Upper lobe of left lung (tissue), 6 donors: ENCODE data around the gene IFT27. TPM values are rescaled to one million over a fixed set of nuclear protein-coding genes. Genes with fewer than 3 reads are reported as not detected.

Experiments
- ATAC-seq, 2 donors: fragments of 200-7000 bp; cut with Tn5 transposase; one replicate each; pipeline ENCODE4 v1.9.1; 2022; ENCODE audit warnings: mild to moderate bottlenecking in 2 of 2, moderate library complexity in 2 of 2; ENCODE audit not compliant: low FRiP score in 2 of 2
- DNase-seq, 2 donors: peaks; one replicate each; pipeline ENCODE4 v3.0.0-alpha.2; 2019 to 2020
- H3K27ac ChIP-seq, 4 donors: fragments of 200-600 bp; sonication (generic); one replicate each; pipeline ENCODE4 v1.5.1; 2016 to 2019
- H3K27me3 ChIP-seq, 4 donors: fragments of 200-600 bp; sonication (generic); one replicate each; pipeline ENCODE4 v1.5.1; 2017 to 2019
- H3K36me3 ChIP-seq, 4 donors: fragments of 200-600 bp; sonication (generic); one replicate each; pipeline ENCODE4 v1.5.1; 2016 to 2019
- H3K4me1 ChIP-seq, 4 donors: fragments of 200-600 bp; sonication (generic); one replicate each; pipeline ENCODE4 v1.5.1; 2018 to 2019
- H3K4me3 ChIP-seq, 4 donors: fragments of 200-600 bp; sonication (generic); one replicate each; pipeline ENCODE4 v1.5.1; 2017 to 2019; ENCODE audit warnings: mild to moderate bottlenecking in 2 of 4, moderate library complexity in 1 of 4
- H3K9me3 ChIP-seq, 4 donors: fragments of 200-600 bp; sonication (generic); one replicate each; pipeline ENCODE4 v1.5.1; 2018 to 2019
- CTCF ChIP-seq, 6 experiments: fragments of 450-650 bp in 4 of 6; fragments of 200-600 bp in 2 of 6; sonication (generic) in 2 of 6; IDR thresholded peaks; one replicate each; pipeline ENCODE4 v1.5.1; 2016 to 2019; ENCODE audit warnings: antibody characterized with exemption in 6 of 6
- EP300 ChIP-seq, 4 donors: sonication (generic); formaldehyde crosslinking; IDR thresholded peaks; one replicate each; pipeline ENCODE4 v1.5.1; 2017; ENCODE audit warnings: antibody characterized with exemption in 4 of 4, control low read depth in 2 of 4
- POLR2A ChIP-seq, 4 donors: fragments of 450-650 bp; IDR thresholded peaks; one replicate each; pipeline ENCODE4 v1.5.1; 2016 to 2017; ENCODE audit warnings: antibody characterized with exemption in 4 of 4, mild to moderate bottlenecking in 2 of 4
- POLR2AphosphoS5 ChIP-seq, 2 donors: sonication (generic); formaldehyde crosslinking; IDR thresholded peaks; one replicate each; pipeline ENCODE4 v1.5.1; 2017; ENCODE audit warnings: antibody characterized with exemption in 2 of 2
- WGBS, 2 donors: methylation state at CpG; one replicate each; pipeline ENCODE4 v1.1.5; 2017 to 2018; 5-methylcytosine and 5-hydroxymethylcytosine counted together
- total RNA-seq, 6 donors: library from RNA; depleted of rRNA in 4 of 6; stranded (reverse); fragments of >200 nt in 4 of 6; gene quantifications; one replicate each; pipeline versions ENCODE4 v1.1.0 to v1.2.1, GENCODE V29; 2016 to 2021
- donor health status: DM: no; HTN: no; CAD: no; lungs with moderate emphysema.
- donor health status: DM: no; HTN: yes; CAD: no; lungs with severe emphysema.

Gene IFT27
- total RNA-seq, 6 donors from 2014 or later: 12.6 to 43.0 (median 27.4) TPM

- no peak for DNase-seq
- no peak for TF ChIP-seq POLR2AphosphoS5 (IDR thresholded peaks at IDR 0.05)
- no peak for TF ChIP-seq CTCF (IDR thresholded peaks at IDR 0.05)
- no peak for TF ChIP-seq EP300 (IDR thresholded peaks at IDR 0.05)
- no peak for TF ChIP-seq POLR2A (IDR thresholded peaks at IDR 0.05)
- H3K27ac ChIP-seq: no peak overlapping the region
- 90 to 94% methylated on average over 6 of the region's 6 CpGs for WGBS, 2 donors
- ATAC-seq: no peak
- H3K27me3 ChIP-seq: no peaks in the 10 kb centered on the region
- no peak overlapping the region for H3K4me3 ChIP-seq
- H3K36me3 ChIP-seq: no peaks in the 10 kb centered on the region
- peaks cover 0 to 4% (median 0%) of the 10 kb centered on the region in 4 donors for H3K4me1 ChIP-seq
- H3K9me3 ChIP-seq: no peaks in the 10 kb centered on the region
Measured at GRCh38 chr22:36809351-36809750, 33.4 kb upstream of the IFT27 start.

- H3K9me3 ChIP-seq: no peaks in the 10 kb centered on the region
- TF ChIP-seq EP300 (IDR thresholded peaks at IDR 0.05) (no peak), CTCF (IDR thresholded peaks at IDR 0.05) (no peak), POLR2A (IDR thresholded peaks at IDR 0.05) (no peak), POLR2AphosphoS5 (IDR thresholded peaks at IDR 0.05) (no peak)
- no peak overlapping the region for H3K27ac ChIP-seq
- no peak overlapping the region for H3K4me3 ChIP-seq
- no peaks in the 10 kb centered on the region for H3K27me3 ChIP-seq
- H3K36me3 ChIP-seq: no peaks in the 10 kb centered on the region
- WGBS, 2 donors: 22 to 47% methylated on average over 1 of the region's 1 CpG
- ATAC-seq (no peak), DNase-seq (no peak)
- peaks cover 0 to 4% (median 0%) of the 10 kb centered on the region in 4 donors for H3K4me1 ChIP-seq
Measured at GRCh38 chr22:36808721-36809344, 32.9 kb upstream of the IFT27 start.

- Histone ChIP-seq H3K36me3 (no peaks in the 10 kb centered on the region), H3K4me3 (no peak overlapping the region), H3K4me1 (peaks cover 0 to 4% (median 0%) of the 10 kb centered on the region in 4 donors), H3K27me3 (no peaks in the 10 kb centered on the region), H3K27ac (no peak overlapping the region), H3K9me3 (no peaks in the 10 kb centered on the region)
- TF ChIP-seq EP300 (IDR thresholded peaks at IDR 0.05): no peak
- no peak for TF ChIP-seq POLR2A (IDR thresholded peaks at IDR 0.05)
- TF ChIP-seq CTCF (IDR thresholded peaks at IDR 0.05): no peak
- TF ChIP-seq POLR2AphosphoS5 (IDR thresholded peaks at IDR 0.05): no peak
- WGBS, 2 donors: 67 to 74% methylated on average over 7 of the region's 7 CpGs
- DNase-seq: peak in 1 of 2 donors; percentile 47
- ATAC-seq: peak in 1 of 2 donors; percentile 28
Measured at GRCh38 chr22:36807627-36808026, 31.7 kb upstream of the IFT27 start.

GRCh38 chr22:36806835-36807234 lies 30.9 kb upstream of the IFT27 start:
- no peak for TF ChIP-seq CTCF (IDR thresholded peaks at IDR 0.05)
- no peak for TF ChIP-seq POLR2A (IDR thresholded peaks at IDR 0.05)
- no peak for TF ChIP-seq POLR2AphosphoS5 (IDR thresholded peaks at IDR 0.05)
- TF ChIP-seq EP300 (IDR thresholded peaks at IDR 0.05): no peak
- ATAC-seq (no peak), DNase-seq (no peak)
- Histone ChIP-seq H3K9me3 (no peaks in the 10 kb centered on the region), H3K27ac (no peak overlapping the region), H3K4me1 (peaks cover 0 to 4% (median 0%) of the 10 kb centered on the region in 4 donors), H3K4me3 (no peak overlapping the region), H3K36me3 (no peaks in the 10 kb centered on the region), H3K27me3 (no peaks in the 10 kb centered on the region)
- 45 to 55% methylated on average over 6 of the region's 6 CpGs for WGBS, 2 donors

- H3K36me3 ChIP-seq: no peaks in the 10 kb centered on the region
- no peaks in the 10 kb centered on the region for H3K27me3 ChIP-seq
- H3K4me1 ChIP-seq: peaks cover 0 to 4% (median 0%) of the 10 kb centered on the region in 4 donors
- H3K9me3 ChIP-seq: no peaks in the 10 kb centered on the region
- H3K4me3 ChIP-seq: no peak overlapping the region
- no peak for TF ChIP-seq EP300 (IDR thresholded peaks at IDR 0.05)
- no peak for TF ChIP-seq POLR2AphosphoS5 (IDR thresholded peaks at IDR 0.05)
- TF ChIP-seq POLR2A (IDR thresholded peaks at IDR 0.05): no peak
- TF ChIP-seq CTCF (IDR thresholded peaks at IDR 0.05): no peak
- ATAC-seq (no peak), DNase-seq (no peak)
- no peak overlapping the region for H3K27ac ChIP-seq
- WGBS, 2 donors: 74 to 80% methylated on average over 1 of the region's 1 CpG
Measured at GRCh38 chr22:36803358-36803757, 27.4 kb upstream of the IFT27 start.
